Measurements from ENCODE around the gene NSUN3. TPM values are rescaled to one million over a fixed set of nuclear protein-coding genes. Genes with fewer than 3 reads are reported as not detected.

Gene NSUN3
- total and polyA plus RNA-seq, 2 of the 8 experiments (the other 6 are each of a cell fraction or from before 2014, with no cell fraction given) = 2.1 to 5.1 TPM

- TF ChIP-seq JUND (IDR thresholded peaks at IDR 0.05; ENCODE audit: low read length) (no peak), RNF2 (IDR thresholded peaks at IDR 0.05; ENCODE audit: borderline replicate concordance, low read depth, low read length, missing control alignments, poor library complexity, severe bottlenecking) (no peak), CEBPB (IDR thresholded peaks at IDR 0.05; ENCODE audit: low read depth, low read length) (no peak), NRF1 (IDR thresholded peaks at IDR 0.05; ENCODE audit: low read depth, low read length) (no peak), CREB1 (IDR thresholded peaks at IDR 0.05) (peak; percentile 25; the same call in 1 of the 2 replicates), EP300 (IDR thresholded peaks at IDR 0.05; ENCODE audit: borderline replicate concordance in 1 of 2, low read depth in 2 of 2, low read length in 2 of 2) (no peak), BRCA1 (IDR thresholded peaks at IDR 0.05; ENCODE audit: low read depth, low read length) (peak; percentile 89), CBX8 (IDR thresholded peaks at IDR 0.05; ENCODE audit: borderline replicate concordance, low read depth, low read length) (no peak), SRF (IDR thresholded peaks at IDR 0.05; ENCODE audit: low read depth, low read length) (no peak), TAF1 (IDR thresholded peaks at IDR 0.05; ENCODE audit: low read depth, low read length) (peak; percentile 82), EGR1 (IDR thresholded peaks at IDR 0.05; ENCODE audit: borderline replicate concordance, low read depth, low read length) (no peak), FOSL1 (IDR thresholded peaks at IDR 0.05; ENCODE audit: insufficient read depth, low read depth, low read length) (no peak), SIN3A (conservative IDR thresholded peaks at IDR 0.05 in 1 of 2, IDR thresholded peaks at IDR 0.05 in 1 of 2; ENCODE audit: low read depth in 1 of 2, low read length in 2 of 2) (peak in 1 of 2 experiments; percentile 22; a peak in 2 of 4 replicates), SAP30 (IDR thresholded peaks at IDR 0.05; ENCODE audit: insufficient read depth, insufficient replicate concordance, low read length) (peak; percentile 55)
These were observed at the start of gene NSUN3, which contains the start of gene DHFR2 (continued) for GRCh38 chr3:94062513-94063404.
